ENCODE results near the gene BCL11A.

DNA sequence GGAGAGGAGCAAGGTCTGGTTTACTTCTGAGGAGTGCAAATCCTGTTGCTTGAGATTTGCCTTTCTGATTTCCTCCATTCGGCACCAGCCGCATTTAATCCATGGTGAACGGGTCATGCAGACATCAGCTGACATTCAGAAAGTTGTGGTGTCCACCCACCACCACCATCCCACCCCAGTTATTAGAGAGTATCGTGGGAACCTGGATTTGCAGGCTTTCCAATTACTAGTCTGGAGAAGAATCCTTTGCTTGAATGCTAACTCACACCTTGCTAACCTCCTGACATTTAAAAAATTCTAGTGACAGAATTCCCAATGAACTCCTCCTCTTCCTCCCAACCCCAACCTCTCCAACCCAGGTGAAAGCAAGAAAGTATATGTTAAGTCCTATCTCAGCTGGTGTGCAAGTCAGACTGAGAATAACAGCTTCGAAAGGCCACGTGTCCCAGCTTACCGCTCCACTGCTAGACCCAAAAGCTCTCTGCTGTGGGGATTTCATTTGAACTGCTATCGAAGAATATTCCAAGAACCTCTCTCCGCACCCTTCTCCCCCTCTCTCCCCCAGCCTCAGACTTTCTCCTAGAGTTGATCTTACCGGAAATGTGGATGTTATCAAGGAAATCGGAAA, 17.7 kb downstream of the BCL11A start:
- TF ChIP-seq, protein P1, sequence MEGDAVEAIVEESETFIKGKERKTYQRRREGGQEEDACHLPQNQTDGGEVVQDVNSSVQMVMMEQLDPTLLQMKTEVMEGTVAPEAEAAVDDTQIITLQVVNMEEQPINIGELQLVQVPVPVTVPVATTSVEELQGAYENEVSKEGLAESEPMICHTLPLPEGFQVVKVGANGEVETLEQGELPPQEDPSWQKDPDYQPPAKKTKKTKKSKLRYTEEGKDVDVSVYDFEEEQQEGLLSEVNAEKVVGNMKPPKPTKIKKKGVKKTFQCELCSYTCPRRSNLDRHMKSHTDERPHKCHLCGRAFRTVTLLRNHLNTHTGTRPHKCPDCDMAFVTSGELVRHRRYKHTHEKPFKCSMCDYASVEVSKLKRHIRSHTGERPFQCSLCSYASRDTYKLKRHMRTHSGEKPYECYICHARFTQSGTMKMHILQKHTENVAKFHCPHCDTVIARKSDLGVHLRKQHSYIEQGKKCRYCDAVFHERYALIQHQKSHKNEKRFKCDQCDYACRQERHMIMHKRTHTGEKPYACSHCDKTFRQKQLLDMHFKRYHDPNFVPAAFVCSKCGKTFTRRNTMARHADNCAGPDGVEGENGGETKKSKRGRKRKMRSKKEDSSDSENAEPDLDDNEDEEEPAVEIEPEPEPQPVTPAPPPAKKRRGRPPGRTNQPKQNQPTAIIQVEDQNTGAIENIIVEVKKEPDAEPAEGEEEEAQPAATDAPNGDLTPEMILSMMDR (IDR thresholded peaks at IDR 0.05): no peak
- no peak for TF ChIP-seq POLR2AphosphoS5 (IDR thresholded peaks at IDR 0.05)
